Measurements from ENCODE around the gene CCSER2.
"Not testable (repeated sequence)": the region's sequence is repeated elsewhere in the genome, so short reads cannot be mapped to it uniquely, and the experiment has no call there.

The CCSER2 gene

GRCh38 chr10:84522612-84523462 lies 194.4 kb downstream of the CCSER2 start:
- no peak for DNase-seq (ENCODE audit: low spot score)

GRCh38 chr10:84523526-84523925 lies 195.1 kb downstream of the CCSER2 start:
- no peak for DNase-seq (ENCODE audit: low spot score)

- DNase-seq (ENCODE audit: low spot score): no peak
Measured at GRCh38 chr10:84524435-84524834, 196.0 kb downstream of the CCSER2 start.

GRCh38 chr10:84525120-84525806 lies 196.9 kb downstream of the CCSER2 start:
- no peak for DNase-seq (ENCODE audit: low spot score)

- not testable (repeated sequence) for DNase-seq (ENCODE audit: low spot score)
Measured at GRCh38 chr10:84525807-84526182, 197.4 kb downstream of the CCSER2 start.

- not testable (repeated sequence) for DNase-seq (ENCODE audit: low spot score)
Measured at GRCh38 chr10:84527386-84527785, 199.0 kb downstream of the CCSER2 start.

GRCh38 chr10:84528526-84528925 lies 200.1 kb downstream of the CCSER2 start:
- not testable (repeated sequence) for DNase-seq (ENCODE audit: low spot score)

GRCh38 chr10:84530724-84531325 lies 202.4 kb downstream of the CCSER2 start:
- DNase-seq (ENCODE audit: low spot score): no peak

- no peak for DNase-seq (ENCODE audit: low spot score)
Measured at GRCh38 chr10:84531396-84531795, 203.0 kb downstream of the CCSER2 start.

GRCh38 chr10:84534168-84534567 lies 205.8 kb downstream of the CCSER2 start:
- DNase-seq (ENCODE audit: low spot score): no peak

- DNase-seq (ENCODE audit: low spot score): peak; percentile 84
Measured at GRCh38 chr10:84537447-84537931, 209.1 kb downstream of the CCSER2 start.

- no peak for DNase-seq (ENCODE audit: low spot score)
Measured at GRCh38 chr10:84538036-84538435, 209.6 kb downstream of the CCSER2 start.

GRCh38 chr10:84539216-84539615 lies 210.8 kb downstream of the CCSER2 start:
- peak; percentile 40 for DNase-seq (ENCODE audit: low spot score)

GRCh38 chr10:84540022-84540616 lies 211.7 kb downstream of the CCSER2 start:
- DNase-seq (ENCODE audit: low spot score): peak; percentile 92

GRCh38 chr10:84540617-84541288 lies 212.4 kb downstream of the CCSER2 start:
- DNase-seq (ENCODE audit: low spot score): peak; percentile 90

GRCh38 chr10:84541289-84541637 lies 212.9 kb downstream of the CCSER2 start:
- DNase-seq (ENCODE audit: low spot score): no peak

GRCh38 chr10:84542522-84543490 lies 214.4 kb downstream of the CCSER2 start:
- no peak for DNase-seq (ENCODE audit: low spot score)

GRCh38 chr10:84543948-84544347 lies 215.6 kb downstream of the CCSER2 start:
- no peak for DNase-seq (ENCODE audit: low spot score)

GRCh38 chr10:84545651-84546050 lies 217.3 kb downstream of the CCSER2 start:
- no peak for DNase-seq (ENCODE audit: low spot score)

GRCh38 chr10:84546609-84547008 lies 218.2 kb downstream of the CCSER2 start:
- DNase-seq (ENCODE audit: low spot score): no peak

GRCh38 chr10:84547616-84548015 lies 219.2 kb downstream of the CCSER2 start:
- no peak for DNase-seq (ENCODE audit: low spot score)
